Measurements from ENCODE around the gene SCGB3A1.

GRCh38 chr5:180627386-180628120 lies 36.3 kb upstream of the SCGB3A1 start:
- TF ChIP-seq CTCF (conservative IDR thresholded peaks at IDR 0.05 in 1 of 2, IDR thresholded peaks at IDR 0.05 in 1 of 2; ENCODE audit: extremely low read depth in 1 of 2, insufficient read depth in 1 of 2, low read depth in 1 of 2, low read length in 2 of 2) (no peak), EZH2 (IDR thresholded peaks at IDR 0.05; ENCODE audit: borderline replicate concordance, low read length) (no peak)

Measured in mammary epithelial cell (primary cell).